NCI-H2171 (cell line): ENCODE data around the gene SLC16A1.
"Not testable (repeated sequence)": the region's sequence is repeated elsewhere in the genome, so short reads cannot be mapped to it uniquely, and the experiment has no call there.

ENCODE experiments used
- DNase-seq: peaks from one replicate; lab custom pipeline; 2025; lab: John Stamatoyannopoulos, UW

The SLC16A1 gene, protein sequence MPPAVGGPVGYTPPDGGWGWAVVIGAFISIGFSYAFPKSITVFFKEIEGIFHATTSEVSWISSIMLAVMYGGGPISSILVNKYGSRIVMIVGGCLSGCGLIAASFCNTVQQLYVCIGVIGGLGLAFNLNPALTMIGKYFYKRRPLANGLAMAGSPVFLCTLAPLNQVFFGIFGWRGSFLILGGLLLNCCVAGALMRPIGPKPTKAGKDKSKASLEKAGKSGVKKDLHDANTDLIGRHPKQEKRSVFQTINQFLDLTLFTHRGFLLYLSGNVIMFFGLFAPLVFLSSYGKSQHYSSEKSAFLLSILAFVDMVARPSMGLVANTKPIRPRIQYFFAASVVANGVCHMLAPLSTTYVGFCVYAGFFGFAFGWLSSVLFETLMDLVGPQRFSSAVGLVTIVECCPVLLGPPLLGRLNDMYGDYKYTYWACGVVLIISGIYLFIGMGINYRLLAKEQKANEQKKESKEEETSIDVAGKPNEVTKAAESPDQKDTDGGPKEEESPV

GRCh38 chr1:112955773-112956543 lies at the start of gene SLC16A1:
TSS of gene SLC16A1 (minus strand) at chr1:112956196. CDS start at chr1:112929308, 26,888 bp downstream.
- peak; percentile 94 for DNase-seq

GRCh38 chr1:113003751-113004690 lies 48.0 kb upstream of the SLC16A1 start:
- DNase-seq: no peak

DNA sequence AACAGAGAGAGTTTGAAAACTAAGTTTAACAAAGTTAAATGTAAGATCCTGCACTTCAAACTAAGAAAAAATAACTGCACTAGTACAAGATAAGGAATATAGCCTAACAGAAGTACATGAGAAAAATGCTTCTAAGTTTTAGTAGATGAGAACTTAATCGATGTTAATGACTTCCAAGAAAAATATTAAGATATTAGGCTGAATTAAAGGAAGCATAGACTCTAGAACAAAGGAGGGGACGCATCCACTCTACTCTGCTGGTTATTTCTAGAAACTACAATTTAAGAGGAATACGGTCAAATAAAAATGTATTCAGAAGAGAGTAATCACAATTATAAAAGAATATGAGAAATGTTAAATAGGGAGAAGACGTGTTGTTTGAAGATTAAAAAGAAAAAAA lies 46.3 kb upstream of the SLC16A1 start:
- DNase-seq: no peak

DNA sequence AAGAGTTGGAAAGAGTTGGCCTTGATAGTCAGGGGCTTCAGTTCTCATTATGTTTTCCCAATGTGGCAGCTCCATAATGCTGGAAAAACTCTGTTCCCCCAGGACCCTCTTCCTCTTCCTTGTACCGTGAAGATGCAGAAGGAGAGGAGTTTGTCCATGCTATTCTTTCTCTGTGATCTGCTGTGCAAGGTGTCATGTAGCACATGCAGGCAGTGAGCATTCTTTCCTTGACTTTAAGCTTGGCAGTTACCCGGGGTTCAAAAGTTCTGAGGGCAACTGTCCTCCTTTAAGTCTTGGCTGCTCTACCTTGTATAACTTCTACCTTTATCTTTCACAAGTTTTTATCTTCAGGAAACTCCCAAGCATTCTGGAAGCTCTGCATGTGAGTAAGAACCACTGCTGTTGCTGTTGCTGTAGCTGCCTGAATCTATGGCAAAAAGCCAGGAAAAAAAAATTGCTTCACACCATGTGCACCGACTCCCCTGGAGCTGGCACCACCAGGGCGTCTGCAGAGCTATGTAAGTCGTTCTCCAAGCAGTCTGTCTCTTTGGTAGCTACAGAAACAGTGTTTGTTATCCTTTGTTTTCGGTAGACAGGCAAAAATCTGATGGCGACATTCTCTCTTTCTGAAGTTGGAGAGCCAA lies 42.7 kb upstream of the SLC16A1 start:
- DNase-seq: peak; percentile 51

- DNase-seq: no peak
Observed at GRCh38 chr1:112997781-112998180, 41.8 kb upstream of the SLC16A1 start.

DNA sequence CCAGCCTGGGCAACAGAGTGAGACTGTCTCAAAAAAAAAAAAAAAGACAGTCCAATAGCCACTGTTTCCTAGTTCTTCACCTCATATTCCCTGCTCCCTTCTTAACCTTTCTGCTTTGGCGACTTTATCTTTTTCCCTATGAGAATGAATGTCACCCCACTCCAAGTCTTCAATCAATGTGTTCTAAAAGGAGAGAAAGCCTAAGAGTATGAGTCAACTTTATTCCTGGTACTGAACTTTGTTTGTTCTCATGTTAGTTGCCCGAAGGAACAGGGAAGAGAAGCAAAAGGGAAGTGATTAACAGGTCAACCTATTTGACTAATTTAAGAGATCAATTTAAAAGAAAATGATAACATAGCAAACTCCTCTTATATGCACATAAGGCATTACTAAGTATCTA lies 39.9 kb upstream of the SLC16A1 start:
- DNase-seq: no peak

- not testable (repeated sequence) for DNase-seq
Observed at GRCh38 chr1:112995021-112995420, 39.0 kb upstream of the SLC16A1 start.

- no peak for DNase-seq
Observed at GRCh38 chr1:112992780-112993179, 36.8 kb upstream of the SLC16A1 start.

DNA sequence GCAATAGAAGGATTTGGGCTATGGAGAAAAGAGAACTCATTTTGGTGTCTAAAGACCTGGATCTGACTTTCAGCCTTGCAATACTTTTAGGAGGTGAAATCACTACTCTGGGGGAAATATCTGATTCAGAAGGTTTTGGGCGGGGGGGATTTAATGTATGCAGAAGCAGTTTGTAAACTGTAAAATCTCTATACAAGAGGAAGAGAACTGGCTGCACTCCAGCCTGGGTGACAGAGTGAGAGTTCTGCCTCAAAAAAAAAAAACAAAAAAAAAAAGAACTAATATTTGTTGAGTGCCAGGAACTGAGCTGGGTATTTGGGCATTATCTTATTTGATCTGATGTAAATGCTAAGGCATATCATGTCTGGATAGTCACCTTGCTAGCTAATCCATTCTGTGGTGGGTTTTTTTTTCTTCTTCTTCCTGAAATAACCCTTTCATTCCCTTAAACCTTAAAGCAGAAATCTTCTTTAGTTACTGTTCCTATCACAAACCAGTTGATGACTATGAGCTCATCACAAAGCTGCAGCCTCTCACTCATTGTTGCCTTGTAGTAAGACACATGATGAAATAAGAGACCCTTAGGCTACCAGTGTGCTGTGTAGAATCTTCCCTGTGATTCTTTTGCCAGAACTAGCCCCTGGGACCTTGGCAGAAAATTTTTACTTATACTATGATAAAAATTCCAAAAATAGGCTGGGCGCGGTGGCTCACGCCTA lies 35.6 kb upstream of the SLC16A1 start:
- no peak for DNase-seq

GRCh38 chr1:112990271-112990670 lies 34.3 kb upstream of the SLC16A1 start:
- no peak for DNase-seq

DNA sequence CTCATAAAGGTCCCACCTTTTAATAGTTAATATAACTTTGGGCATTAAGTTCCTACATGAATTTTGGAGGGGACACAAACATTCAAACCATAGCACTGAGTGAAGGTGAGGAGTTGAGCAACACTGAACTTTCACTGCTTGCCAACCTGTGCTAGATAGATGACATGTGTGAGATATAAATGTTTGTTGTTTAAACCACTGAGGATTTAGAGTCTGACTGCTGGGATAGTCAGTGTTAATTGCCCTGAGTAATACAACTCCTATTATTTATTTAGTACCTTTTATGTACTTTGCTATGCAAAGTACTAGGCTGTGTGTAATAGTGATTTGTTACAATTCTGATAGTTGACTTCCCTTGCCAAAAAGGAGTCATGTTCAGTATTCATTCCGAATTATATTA lies 32.4 kb upstream of the SLC16A1 start:
- DNase-seq: no peak

DNA sequence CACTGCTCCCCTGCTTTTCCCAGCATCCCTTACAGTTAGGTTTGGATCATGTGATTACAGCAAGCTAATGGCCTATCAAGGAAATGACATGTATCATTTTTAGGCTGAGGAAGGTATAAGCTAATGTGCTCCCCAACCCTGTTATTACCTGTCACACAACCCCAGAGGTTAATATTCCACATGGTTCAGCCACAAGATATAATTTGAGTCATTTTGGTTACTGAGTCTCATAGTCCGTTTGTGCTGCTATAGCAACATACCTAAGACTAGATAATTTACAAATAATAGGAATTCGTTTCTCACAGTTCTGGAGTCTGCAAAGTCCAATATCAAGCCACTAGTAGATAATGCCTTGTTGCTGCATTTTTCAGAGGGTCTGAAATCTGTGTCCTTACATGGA lies 29.1 kb upstream of the SLC16A1 start:
- DNase-seq: no peak

DNA sequence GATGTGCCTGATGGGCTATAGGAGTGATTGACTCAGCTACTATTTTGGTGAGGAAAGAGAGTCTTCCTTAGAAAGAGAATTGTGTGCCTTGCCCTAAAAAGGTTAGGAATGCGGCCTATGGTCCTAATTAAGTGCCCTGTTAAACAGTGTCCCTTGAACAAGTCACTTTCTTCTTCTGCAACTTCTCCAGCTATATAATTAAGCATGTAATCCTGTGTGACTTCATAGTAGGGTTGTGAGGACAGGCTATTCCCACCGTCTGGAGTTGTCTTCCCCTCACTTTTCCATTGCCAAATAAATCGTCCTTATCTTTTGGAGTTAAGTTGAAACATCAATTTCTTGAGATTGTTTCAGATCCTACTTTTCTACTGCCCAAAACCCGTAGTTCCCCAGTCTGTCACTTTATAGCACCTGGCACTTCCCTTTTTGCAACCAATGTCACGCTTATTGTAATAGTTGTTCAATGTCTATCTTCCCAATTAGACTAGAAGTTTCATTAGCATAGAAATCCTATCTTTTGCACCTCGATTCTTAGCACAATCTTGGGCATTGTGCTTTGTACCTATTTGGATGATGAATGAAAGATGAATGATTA lies 27.6 kb upstream of the SLC16A1 start:
- DNase-seq: no peak

- no peak for DNase-seq
Observed at GRCh38 chr1:112982853-112983536, 27.0 kb upstream of the SLC16A1 start.

GRCh38 chr1:112982328-112982727 lies 26.3 kb upstream of the SLC16A1 start:
- no peak for DNase-seq

DNA sequence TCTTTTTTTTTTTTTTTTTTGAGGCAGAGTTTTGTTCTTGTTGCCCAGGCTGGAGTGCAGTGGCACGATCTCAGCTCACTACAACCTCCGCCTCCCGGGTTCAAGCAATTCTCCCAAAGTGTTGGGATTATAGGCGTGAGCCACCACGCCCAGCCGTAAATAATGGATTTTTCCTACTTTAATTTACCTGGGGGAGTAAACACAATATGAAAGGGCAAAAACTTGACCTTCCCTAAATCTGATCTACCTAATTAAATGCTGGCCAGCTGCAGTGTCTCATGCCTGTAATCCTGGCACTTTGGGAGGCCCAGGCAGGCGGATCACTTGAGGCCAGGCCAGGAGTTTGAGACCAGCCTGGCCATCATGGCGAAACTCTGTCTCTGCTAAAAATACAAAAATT lies 25.8 kb upstream of the SLC16A1 start:
- not testable (repeated sequence) for DNase-seq

- no peak for DNase-seq
Observed at GRCh38 chr1:112981426-112981825, 25.4 kb upstream of the SLC16A1 start.

DNA sequence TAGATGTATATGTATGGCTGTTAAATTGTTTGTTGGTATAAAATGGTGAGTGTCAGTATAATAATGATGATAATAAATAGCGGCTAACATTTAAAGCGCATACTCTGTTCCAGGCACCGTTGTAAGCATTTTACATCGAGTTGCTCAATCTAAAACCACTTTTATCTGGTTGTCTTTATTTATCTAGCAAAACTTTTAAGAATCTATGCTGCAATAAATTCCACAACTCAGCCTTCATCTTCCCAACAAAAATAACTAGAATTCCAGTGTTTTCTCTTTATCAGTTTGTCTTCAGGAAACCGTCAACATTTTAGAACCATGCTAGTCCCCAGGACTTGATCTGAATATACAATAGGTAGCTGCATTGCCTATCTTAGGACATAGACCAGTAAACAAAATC lies 19.3 kb upstream of the SLC16A1 start:
- no peak for DNase-seq

DNA sequence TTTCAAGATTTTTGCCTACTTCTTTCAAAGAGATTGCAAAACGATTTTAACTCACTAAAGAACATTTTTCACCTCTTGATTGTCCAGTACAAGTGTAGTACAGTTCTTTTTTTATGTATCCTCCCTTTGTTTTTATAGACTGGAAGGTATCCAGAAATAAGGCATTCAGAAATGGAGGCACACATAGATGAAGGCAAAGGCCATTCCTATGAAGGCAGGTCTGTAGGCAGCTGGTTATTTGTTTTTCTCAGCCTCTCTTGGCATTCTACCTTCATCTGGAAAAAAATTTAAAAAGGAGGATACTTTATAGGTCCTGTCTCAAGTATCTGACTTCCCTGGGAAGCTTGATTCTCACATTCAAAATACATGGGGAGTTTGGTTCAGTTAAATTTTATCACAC lies 18.6 kb upstream of the SLC16A1 start:
- no peak for DNase-seq

DNA sequence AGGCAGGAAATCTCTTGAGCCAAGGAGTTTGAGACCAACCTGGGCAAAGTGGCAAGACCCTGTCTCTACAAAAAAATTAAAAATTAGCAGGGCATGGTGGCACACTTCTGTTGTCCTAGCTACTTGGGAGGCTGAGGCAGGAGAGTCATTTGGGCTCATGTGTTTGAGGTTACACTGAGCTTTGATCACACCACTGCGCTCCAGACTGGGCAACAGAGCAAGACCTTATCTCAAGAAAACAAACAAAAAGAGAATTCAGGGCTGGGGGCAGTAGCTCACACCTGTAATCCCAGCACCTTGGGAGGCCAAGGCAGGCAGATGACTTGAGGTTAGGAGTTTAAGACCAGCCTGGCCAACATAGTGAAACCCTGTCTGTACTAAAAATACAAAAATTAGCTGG lies 17.8 kb upstream of the SLC16A1 start:
- no peak for DNase-seq
